Stimulated activated CD8-positive, alpha-beta memory T cell treated with anti-CD3 and anti-CD28 coated beads, Interleukin-15, amount 100 ng/mL, for 1 hour (primary cell): ENCODE results near the gene HIBADH.
"Not testable (repeated sequence)": the region's sequence is repeated elsewhere in the genome, so short reads cannot be mapped to it uniquely, and the experiment has no call there.

ENCODE experiments used
- DNase-seq: peaks from one replicate; pipeline ENCODE4 v3.0.0-alpha.2; 2020; ENCODE audit warnings: low read depth

HIBADH gene

DNA sequence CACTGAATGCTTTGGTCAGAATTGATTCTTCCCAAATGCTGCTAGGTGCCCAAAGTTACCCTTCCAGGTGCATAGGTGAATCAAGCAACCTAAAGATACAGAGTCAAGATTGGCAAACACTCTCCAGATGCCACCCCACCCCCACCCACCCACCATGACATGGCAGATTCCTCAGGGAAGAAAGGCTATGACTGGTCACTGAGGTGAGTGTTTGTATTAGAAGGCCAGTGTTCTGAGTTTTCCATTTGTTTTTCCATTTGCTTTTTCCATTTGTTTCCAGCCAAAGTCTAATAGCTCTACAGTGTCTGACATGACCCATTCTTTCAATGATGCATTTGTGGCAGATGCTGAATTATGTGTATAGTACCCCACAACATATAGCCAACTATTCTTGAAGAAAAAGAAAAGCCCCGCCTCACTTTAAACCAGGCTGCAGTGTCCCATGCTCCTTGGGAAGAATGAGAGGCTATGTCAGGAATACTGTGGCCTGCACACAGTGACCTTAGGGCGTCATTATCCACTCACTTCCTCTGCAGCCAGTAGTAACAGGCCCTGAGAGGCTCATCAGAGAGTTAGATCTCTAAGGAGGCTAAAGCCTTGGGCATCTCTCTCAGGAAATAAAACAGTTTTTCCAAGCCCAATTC, 16.1 kb upstream of the HIBADH start:
- DNase-seq = no peak

DNA sequence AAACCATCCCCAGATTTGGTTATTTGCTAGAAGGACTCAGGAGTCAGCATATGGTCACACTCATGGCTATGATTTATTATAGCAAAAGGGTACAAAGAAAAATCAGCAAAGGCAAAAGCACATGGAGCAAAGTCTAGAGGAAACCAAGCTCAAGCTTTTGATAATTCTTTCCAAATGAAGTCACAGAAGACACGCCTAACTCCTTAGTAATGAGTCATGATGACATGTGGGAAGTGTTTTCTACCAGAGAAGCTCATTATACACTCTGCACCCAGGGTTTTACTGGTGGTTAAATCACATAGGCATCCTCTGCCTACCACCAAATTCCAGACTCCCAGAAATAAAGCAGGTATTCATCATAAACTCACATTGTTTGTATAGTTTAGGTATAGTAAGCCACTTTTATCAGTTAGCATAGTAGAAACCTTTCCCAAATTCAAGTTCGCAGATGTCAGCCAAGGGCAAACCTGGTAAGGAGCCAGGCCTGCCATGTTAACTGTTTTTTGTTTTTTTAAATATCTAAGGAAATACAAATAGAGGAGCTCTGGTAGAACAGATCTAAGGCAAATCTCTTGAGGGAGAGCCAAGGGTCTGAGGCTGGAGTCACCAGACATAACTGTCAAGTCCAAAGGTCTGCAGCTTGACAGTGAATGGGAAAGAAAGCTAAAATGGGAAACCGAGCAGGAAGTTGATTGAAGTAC, 15.4 kb upstream of the HIBADH start:
- DNase-seq = no peak

DNA sequence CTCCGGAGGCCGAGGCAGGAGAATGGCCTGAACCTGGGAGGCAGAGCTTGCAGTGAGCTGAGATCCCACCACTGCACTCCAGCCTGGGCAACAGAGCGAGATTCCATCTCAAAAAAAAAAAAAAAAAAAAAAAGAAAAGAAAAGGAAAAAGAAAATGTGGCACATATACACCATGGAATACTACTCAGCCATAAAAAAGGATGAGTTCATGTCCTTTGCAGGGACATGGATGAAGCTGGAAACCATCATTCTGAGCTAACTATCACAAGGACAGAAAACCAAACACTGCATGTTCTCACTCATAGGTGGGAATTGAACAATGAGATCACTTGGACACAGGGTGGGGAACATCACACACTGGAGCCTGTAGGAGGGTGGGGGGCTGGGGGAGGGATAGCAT, 11.4 kb upstream of the HIBADH start:
- DNase-seq = not testable (repeated sequence)

DNA sequence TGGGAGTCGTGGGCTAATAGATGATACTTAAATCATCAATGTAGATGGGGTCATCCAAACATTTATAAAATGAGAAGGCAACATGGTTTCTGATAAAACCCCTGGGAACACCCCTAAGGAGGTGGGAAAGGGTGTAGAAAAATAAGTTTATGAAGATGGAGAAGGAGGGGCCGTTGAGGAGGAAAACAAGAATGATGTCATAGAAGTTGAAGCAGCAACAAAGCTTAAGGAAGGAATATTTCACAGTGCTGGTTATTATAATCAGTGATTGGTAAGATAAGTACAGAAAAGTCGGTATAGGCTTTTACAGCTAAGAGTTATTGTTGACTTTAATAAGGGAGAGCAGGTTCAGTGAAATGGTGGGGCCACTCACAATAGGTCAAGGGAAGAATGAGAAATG, 9.0 kb upstream of the HIBADH start:
- no peak for DNase-seq

- no peak for DNase-seq
Observed at GRCh38 chr7:27670676-27671075, 8.0 kb upstream of the HIBADH start.

DNA sequence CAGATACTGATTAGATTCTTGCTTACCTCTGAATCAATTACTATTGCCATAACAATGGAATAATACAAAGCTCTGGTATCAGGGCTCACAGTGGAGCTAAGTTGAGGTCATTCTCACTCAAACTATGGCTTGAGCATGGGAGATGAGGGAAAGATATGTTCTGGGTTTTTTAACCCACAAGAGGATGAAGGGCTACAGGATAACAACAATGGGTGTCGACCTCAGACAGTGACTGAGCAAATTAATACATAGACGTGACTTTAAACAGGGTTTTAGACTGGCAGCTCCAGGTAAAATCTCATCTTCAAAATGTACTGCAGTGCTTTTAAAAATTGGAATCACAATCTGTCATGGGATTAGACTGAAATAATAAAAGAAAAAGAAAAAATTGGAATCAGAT, 7.5 kb upstream of the HIBADH start:
- DNase-seq = no peak

DNA sequence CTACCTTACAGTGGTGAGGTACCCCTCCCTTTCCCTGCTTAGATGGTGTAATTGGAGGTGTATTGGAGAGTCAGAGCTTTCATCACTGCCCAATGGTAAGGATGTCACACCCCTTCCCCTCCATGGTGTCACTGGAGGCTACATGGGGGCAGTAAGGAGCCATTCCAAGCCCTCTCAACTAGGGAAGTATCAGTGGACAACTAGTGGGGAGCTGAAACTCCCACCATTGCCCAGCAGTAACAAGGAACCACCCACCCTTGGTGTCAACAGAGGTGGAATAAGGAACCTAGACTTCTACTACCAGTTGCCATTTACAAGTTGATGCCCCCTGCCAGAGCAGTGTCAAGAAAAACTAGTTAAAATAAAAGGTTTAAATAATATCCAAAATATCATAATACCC, 2.8 kb upstream of the HIBADH start:
- DNase-seq = no peak

DNA sequence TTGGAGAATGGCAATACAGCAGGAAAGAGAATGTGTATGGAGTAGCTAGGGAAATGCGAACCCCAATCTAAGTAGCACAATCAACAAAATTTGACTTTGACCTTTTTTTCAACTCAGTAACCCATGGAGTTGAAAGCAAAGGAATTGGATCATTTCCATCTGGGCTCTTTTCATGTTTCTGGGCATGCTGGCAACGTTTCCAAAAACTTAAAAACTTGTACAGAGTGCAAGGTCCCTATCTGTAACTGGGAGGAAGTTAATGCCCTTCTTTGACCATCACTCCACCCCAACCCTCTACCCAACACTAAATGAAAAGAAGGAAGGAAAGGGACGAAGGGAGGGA, 1.3 kb upstream of the HIBADH start:
- DNase-seq = no peak

GRCh38 chr7:27661811-27662489, 733 bp downstream of the HIBADH start:
- no peak for DNase-seq

DNA sequence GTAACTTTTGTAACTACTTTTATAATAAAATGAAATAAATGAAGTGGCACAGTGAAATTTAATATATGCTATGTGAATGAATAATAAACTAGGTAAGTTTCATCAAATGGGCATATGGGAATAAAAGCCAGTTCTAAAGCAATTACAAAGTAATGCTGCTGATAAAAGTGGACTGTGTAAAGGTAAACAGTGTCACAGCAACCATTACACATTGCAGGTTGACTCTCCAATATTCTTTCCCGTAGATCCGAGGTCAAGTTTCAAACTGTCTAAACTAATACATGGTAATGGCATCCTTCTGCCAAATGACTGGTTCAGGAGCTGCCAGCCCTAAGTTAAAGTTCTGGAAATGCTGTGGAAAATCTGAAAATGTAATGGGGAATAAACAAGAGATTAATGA, 6.0 kb downstream of the HIBADH start:
- DNase-seq = no peak

DNA sequence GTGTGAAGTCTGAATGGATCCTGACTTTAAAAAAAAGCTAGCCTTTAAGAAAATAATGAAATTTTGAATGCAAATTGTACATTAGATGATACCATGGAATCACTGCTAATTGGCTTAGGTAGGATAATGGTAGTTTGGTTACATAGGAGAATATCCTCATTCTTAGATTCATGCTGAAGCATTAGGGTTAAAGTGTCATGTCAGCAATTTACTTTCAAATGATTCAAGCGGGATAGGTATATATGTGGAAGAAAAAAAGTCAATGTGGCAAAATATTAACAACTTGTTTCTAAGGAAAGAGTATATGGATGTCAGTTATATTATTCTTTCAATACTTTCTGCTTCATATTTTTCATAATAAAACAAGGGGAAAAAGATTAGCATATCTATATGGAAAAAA, 7.5 kb downstream of the HIBADH start:
- DNase-seq = no peak

DNA sequence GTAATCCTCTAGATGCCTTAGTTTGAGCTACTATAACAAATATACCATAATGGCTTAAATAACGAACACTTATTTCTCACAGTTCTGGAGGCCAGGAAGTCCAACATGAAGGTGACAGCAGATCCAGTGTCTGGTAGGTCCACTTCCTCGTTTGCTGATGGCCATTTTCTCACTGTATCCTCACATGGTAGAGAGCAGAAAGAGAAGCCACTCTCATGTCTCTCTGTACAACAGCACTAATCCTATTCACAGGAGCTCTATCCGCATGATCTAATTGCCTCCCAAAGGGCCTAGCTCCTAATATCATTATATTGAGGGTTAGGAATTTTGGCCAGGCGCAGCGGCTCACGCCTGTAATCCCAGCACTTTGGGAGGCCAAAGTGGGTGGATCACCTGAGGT, 10.2 kb downstream of the HIBADH start:
- no peak for DNase-seq

- no peak for DNase-seq
Observed at GRCh38 chr7:27651702-27652101, 11.0 kb downstream of the HIBADH start.

GRCh38 chr7:27650283-27650682, 12.4 kb downstream of the HIBADH start:
- DNase-seq = no peak

GRCh38 chr7:27647489-27647888, 15.2 kb downstream of the HIBADH start:
- no peak for DNase-seq

DNA sequence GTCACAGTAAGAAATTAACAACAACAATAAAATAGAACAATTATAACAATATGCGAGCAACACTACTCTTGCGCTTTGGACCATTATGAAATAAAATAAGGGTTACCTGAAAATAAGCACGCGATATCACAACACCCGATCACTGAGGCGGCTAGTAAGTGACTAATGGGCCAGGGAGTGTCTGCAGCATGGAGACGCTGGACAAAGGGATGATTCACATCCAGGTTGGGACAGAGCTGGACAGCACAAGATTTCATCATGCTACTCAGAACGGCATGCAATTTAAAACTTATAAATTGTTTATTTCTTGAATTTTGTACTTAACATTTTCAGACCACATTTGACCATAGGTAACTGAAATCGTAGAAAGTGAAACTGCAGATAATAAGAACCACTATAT, 15.6 kb downstream of the HIBADH start:
- DNase-seq = no peak

DNA sequence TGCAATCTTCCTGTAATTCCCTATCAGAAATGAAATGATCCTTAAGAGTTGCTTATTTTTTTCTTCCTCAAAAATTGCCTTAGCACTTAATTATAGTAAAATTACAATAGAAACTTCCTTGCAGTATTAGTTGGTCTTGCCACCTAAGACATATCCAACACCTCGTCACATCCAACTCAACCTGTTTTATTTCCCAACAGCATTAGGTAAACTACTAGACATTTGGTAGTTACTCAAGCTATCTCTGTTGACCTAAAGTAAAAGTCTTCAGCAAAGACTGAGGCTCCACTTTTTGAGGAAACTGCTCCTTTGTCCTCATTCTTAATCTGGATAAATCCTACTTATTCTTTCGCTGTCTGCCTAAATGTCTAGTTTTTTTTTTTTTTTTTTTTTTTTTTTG, 20.4 kb downstream of the HIBADH start:
- no peak for DNase-seq

GRCh38 chr7:27641581-27642230, 21.0 kb downstream of the HIBADH start:
- no peak for DNase-seq

DNA sequence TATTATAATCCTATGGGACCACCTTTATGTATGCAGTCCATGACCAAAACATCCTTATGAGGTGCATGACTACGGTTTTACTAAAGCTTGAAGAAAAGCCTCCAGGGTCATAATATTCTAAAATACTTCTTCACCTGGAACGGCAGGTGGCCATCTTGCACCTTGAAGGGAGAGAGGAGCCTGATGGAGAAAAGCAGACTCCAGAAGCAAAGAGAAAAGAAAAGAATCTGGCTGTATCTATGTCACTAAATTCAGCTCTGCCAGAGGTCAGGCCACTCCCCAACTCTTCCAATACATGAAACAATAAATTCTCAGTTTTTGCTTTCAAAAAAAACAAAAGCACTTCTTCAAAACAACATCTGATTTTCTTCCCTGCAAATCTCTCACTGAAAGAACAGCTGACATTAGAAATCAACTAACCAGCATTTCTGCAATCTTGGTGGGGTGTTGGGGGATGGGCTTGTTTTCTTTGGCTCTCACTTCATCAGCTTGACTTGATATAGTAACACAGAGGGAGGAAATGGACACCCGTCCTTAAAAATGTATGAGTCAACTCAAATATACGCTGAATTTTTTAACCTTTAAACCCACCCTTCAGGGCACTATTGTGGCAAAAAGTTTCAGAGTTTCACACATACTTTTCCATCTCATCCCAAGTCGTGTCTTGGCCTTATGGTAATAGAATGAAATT, 21.7 kb downstream of the HIBADH start:
- DNase-seq = no peak

GRCh38 chr7:27639851-27640250, 22.8 kb downstream of the HIBADH start:
- no peak for DNase-seq

DNA sequence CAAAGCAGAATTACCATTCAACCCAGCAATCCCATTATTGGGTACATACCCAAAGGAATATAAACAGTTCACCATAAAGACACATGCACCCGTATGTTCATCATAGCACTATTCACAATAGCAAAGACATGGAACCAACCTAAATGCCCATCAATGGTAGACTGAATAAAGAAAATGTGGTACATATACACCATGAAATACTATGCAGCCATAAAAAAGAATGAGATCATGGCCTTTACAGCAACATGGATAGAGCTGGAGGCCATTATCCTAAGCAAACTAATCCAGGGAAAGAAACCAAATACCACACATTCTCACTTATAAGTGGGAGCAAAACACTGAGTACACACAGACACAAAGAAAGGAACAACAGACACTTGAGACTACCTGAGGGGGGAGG, 23.6 kb downstream of the HIBADH start:
- DNase-seq = not testable (repeated sequence)

DNA sequence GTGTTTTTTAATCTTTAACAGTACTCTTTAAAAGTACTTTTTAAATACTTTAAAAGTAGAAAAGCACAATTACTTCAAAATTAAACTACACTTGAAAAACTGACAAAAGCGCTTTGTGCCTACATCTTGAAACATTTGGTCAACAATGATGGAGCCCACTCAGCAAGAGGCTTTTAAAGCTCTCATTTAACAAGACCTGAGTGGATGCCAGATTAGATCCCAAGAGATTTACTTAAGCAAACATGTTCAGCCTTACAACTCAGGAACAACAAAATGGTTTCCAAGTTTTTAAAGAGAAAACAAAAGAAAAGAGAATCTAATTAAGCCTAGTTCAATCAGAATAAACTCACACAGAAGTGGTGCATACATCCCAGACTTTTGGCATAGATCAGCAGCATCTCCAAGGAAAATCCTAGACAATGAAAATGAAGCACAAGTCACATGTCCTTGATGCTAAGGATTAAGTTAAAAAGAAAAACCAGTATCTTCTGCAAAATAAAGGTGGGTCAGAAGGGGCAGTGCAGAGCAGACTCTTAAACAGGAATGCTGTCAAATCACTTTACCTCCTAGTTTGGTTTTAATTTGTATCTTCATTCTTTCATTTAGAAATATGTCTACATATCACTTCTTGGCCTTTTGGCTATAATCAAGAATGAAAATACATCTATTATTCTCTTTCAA, 26.2 kb downstream of the HIBADH start:
- no peak for DNase-seq
